ENCODE measurements around the gene LRRC71.

DNA sequence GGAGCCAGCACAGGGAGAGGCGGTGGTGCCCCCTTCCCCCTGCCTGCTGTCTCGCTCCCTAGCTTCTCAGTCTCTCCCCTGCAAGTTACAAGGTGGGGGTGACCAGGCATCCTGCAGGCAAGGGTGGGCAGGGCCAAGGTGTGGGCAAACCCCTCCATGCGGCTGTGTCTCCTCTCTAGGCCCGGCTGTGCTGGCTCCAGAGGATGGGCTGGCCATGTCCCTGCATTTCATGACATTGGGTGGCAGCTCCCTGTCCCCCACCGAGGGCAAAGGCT, 45.2 kb upstream of the LRRC71 start:
- no peak for TF ChIP-seq ZNF366 (tag by site-specific recombination; conservative IDR thresholded peaks at IDR 0.05)
- TF ChIP-seq, protein P1, sequence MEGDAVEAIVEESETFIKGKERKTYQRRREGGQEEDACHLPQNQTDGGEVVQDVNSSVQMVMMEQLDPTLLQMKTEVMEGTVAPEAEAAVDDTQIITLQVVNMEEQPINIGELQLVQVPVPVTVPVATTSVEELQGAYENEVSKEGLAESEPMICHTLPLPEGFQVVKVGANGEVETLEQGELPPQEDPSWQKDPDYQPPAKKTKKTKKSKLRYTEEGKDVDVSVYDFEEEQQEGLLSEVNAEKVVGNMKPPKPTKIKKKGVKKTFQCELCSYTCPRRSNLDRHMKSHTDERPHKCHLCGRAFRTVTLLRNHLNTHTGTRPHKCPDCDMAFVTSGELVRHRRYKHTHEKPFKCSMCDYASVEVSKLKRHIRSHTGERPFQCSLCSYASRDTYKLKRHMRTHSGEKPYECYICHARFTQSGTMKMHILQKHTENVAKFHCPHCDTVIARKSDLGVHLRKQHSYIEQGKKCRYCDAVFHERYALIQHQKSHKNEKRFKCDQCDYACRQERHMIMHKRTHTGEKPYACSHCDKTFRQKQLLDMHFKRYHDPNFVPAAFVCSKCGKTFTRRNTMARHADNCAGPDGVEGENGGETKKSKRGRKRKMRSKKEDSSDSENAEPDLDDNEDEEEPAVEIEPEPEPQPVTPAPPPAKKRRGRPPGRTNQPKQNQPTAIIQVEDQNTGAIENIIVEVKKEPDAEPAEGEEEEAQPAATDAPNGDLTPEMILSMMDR (tag by site-specific recombination; IDR thresholded peaks at IDR 0.05), result no peak
- TF ChIP-seq, protein P2, sequence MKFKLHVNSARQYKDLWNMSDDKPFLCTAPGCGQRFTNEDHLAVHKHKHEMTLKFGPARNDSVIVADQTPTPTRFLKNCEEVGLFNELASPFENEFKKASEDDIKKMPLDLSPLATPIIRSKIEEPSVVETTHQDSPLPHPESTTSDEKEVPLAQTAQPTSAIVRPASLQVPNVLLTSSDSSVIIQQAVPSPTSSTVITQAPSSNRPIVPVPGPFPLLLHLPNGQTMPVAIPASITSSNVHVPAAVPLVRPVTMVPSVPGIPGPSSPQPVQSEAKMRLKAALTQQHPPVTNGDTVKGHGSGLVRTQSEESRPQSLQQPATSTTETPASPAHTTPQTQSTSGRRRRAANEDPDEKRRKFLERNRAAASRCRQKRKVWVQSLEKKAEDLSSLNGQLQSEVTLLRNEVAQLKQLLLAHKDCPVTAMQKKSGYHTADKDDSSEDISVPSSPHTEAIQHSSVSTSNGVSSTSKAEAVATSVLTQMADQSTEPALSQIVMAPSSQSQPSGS (tag by site-specific recombination; IDR thresholded peaks at IDR 0.05; ENCODE audit: low read depth), result no peak
- TF ChIP-seq, protein P3, sequence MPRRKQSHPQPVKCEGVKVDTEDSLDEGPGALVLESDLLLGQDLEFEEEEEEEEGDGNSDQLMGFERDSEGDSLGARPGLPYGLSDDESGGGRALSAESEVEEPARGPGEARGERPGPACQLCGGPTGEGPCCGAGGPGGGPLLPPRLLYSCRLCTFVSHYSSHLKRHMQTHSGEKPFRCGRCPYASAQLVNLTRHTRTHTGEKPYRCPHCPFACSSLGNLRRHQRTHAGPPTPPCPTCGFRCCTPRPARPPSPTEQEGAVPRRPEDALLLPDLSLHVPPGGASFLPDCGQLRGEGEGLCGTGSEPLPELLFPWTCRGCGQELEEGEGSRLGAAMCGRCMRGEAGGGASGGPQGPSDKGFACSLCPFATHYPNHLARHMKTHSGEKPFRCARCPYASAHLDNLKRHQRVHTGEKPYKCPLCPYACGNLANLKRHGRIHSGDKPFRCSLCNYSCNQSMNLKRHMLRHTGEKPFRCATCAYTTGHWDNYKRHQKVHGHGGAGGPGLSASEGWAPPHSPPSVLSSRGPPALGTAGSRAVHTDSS (tag by site-specific recombination; IDR thresholded peaks at IDR 0.05), result no peak
- TF ChIP-seq ZNF561 (tag by site-specific recombination; IDR thresholded peaks at IDR 0.05; ENCODE audit: borderline replicate concordance), result no peak
- TF ChIP-seq ZNF707 (tag by site-specific recombination; IDR thresholded peaks at IDR 0.05), result no peak
- no peak for TF ChIP-seq ZNF24 (tag by site-specific recombination; IDR thresholded peaks at IDR 0.05)
- TF ChIP-seq MZF1 (tag by site-specific recombination; IDR thresholded peaks at IDR 0.05; ENCODE audit: borderline replicate concordance), result no peak
